ENCODE data around the gene MAP4K2. TPM values are rescaled to one million over a fixed set of nuclear protein-coding genes. Genes with fewer than 3 reads are reported as not detected.

The MAP4K2 gene
- total and polyA plus RNA-seq, 2 of the 13 experiments (the other 11 are each of a cell fraction or from before 2014, with no cell fraction given): 8.3 to 17.6 TPM

DNA sequence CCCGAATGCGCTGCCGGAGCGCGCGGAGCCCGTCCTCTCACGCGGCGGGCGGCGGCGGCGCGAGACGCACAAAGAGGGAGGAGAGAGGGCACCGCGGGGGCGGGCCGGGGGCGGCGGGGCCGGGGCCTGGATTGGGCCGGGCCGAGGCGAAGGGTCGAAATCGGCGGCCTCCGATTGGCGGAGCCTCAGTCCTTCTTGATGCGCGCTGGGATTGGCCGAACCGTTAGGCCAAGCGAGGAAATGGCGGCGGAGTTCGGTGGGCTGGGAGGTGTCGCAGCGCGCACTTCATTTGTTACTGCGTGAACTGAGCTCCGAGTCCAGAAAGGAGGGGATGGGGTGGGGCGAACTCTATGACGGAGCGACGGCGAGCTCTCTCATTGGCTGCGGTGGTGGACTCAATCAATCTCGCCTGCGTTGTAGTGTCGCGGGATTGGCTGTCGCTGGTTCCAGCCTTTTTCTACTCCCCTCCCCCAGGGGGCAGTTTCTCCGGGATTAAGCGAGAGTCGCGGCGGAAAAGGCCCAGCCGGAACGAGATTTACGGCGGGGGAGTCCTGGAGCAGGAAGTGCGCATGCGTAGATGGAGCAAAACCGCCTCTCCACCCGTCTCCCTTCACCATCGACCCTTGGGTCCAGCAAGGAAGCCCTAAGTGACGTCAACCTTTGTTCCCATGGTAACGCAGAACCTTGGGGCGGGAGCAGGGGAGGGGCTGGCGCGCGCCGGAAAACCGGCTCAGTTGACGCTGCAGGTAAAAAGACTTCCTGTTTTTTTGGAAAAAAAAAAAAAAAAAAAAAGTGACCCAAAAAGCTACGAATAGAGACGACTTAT, 24.3 kb downstream of the MAP4K2 start, which contains the start of gene SF1 (continued):
- TF ChIP-seq, protein P1, sequence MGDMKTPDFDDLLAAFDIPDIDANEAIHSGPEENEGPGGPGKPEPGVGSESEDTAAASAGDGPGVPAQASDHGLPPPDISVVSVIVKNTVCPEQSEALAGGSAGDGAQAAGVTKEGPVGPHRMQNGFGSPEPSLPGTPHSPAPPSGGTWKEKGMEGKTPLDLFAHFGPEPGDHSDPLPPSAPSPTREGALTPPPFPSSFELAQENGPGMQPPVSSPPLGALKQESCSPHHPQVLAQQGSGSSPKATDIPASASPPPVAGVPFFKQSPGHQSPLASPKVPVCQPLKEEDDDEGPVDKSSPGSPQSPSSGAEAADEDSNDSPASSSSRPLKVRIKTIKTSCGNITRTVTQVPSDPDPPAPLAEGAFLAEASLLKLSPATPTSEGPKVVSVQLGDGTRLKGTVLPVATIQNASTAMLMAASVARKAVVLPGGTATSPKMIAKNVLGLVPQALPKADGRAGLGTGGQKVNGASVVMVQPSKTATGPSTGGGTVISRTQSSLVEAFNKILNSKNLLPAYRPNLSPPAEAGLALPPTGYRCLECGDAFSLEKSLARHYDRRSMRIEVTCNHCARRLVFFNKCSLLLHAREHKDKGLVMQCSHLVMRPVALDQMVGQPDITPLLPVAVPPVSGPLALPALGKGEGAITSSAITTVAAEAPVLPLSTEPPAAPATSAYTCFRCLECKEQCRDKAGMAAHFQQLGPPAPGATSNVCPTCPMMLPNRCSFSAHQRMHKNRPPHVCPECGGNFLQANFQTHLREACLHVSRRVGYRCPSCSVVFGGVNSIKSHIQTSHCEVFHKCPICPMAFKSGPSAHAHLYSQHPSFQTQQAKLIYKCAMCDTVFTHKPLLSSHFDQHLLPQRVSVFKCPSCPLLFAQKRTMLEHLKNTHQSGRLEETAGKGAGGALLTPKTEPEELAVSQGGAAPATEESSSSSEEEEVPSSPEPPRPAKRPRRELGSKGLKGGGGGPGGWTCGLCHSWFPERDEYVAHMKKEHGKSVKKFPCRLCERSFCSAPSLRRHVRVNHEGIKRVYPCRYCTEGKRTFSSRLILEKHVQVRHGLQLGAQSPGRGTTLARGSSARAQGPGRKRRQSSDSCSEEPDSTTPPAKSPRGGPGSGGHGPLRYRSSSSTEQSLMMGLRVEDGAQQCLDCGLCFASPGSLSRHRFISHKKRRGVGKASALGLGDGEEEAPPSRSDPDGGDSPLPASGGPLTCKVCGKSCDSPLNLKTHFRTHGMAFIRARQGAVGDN (CRISPR knock-in tag; IDR thresholded peaks at IDR 0.05): peak; percentile 62
- peak; percentile 71 for TF ChIP-seq GABPB1 (CRISPR knock-in tag; IDR thresholded peaks at IDR 0.05)
- TF ChIP-seq, protein P2, sequence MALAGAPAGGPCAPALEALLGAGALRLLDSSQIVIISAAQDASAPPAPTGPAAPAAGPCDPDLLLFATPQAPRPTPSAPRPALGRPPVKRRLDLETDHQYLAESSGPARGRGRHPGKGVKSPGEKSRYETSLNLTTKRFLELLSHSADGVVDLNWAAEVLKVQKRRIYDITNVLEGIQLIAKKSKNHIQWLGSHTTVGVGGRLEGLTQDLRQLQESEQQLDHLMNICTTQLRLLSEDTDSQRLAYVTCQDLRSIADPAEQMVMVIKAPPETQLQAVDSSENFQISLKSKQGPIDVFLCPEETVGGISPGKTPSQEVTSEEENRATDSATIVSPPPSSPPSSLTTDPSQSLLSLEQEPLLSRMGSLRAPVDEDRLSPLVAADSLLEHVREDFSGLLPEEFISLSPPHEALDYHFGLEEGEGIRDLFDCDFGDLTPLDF (CRISPR knock-in tag; IDR thresholded peaks at IDR 0.05): 0 out of 2 replicates have a peak, but pooled peaks have one; percentile 41
- no peak for TF ChIP-seq ZFP82 (CRISPR knock-in tag; IDR thresholded peaks at IDR 0.05; ENCODE audit: borderline replicate concordance)
- TF ChIP-seq ZKSCAN5 (CRISPR knock-in tag; IDR thresholded peaks at IDR 0.05): no peak
- peak; percentile 13; the same call in 1 of the 2 replicates for TF ChIP-seq BCL6 (CRISPR knock-in tag; IDR thresholded peaks at IDR 0.05)
- peak; percentile 31; the same call in 1 of the 2 replicates for TF ChIP-seq GABPA (IDR thresholded peaks at IDR 0.05; ENCODE audit: low read depth, low read length)
- peak; percentile 84 for TF ChIP-seq GABPA (CRISPR knock-in tag; IDR thresholded peaks at IDR 0.05; ENCODE audit: low read depth)
- peak; percentile 48 for TF ChIP-seq DMAP1 (CRISPR knock-in tag; IDR thresholded peaks at IDR 0.05)
- TF ChIP-seq ZNF75D (CRISPR knock-in tag; IDR thresholded peaks at IDR 0.05; ENCODE audit: borderline replicate concordance): no peak
- TF ChIP-seq, protein P3, sequence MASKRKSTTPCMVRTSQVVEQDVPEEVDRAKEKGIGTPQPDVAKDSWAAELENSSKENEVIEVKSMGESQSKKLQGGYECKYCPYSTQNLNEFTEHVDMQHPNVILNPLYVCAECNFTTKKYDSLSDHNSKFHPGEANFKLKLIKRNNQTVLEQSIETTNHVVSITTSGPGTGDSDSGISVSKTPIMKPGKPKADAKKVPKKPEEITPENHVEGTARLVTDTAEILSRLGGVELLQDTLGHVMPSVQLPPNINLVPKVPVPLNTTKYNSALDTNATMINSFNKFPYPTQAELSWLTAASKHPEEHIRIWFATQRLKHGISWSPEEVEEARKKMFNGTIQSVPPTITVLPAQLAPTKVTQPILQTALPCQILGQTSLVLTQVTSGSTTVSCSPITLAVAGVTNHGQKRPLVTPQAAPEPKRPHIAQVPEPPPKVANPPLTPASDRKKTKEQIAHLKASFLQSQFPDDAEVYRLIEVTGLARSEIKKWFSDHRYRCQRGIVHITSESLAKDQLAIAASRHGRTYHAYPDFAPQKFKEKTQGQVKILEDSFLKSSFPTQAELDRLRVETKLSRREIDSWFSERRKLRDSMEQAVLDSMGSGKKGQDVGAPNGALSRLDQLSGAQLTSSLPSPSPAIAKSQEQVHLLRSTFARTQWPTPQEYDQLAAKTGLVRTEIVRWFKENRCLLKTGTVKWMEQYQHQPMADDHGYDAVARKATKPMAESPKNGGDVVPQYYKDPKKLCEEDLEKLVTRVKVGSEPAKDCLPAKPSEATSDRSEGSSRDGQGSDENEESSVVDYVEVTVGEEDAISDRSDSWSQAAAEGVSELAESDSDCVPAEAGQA (IDR thresholded peaks at IDR 0.05; ENCODE audit: low read depth): peak; percentile 91
- TF ChIP-seq, protein P3 (CRISPR knock-in tag; IDR thresholded peaks at IDR 0.05; ENCODE audit: borderline replicate concordance): no peak
- TF ChIP-seq JUND (CRISPR knock-in tag; IDR thresholded peaks at IDR 0.05): no peak
- TF ChIP-seq KAT8 (CRISPR knock-in tag; IDR thresholded peaks at IDR 0.05): peak; percentile 78; the same call in 1 of the 2 replicates
- TF ChIP-seq, protein P4, sequence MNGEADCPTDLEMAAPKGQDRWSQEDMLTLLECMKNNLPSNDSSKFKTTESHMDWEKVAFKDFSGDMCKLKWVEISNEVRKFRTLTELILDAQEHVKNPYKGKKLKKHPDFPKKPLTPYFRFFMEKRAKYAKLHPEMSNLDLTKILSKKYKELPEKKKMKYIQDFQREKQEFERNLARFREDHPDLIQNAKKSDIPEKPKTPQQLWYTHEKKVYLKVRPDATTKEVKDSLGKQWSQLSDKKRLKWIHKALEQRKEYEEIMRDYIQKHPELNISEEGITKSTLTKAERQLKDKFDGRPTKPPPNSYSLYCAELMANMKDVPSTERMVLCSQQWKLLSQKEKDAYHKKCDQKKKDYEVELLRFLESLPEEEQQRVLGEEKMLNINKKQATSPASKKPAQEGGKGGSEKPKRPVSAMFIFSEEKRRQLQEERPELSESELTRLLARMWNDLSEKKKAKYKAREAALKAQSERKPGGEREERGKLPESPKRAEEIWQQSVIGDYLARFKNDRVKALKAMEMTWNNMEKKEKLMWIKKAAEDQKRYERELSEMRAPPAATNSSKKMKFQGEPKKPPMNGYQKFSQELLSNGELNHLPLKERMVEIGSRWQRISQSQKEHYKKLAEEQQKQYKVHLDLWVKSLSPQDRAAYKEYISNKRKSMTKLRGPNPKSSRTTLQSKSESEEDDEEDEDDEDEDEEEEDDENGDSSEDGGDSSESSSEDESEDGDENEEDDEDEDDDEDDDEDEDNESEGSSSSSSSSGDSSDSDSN (CRISPR knock-in tag; IDR thresholded peaks at IDR 0.05): peak; percentile 36; the same call in 1 of the 2 replicates
